H1 (cell line): ENCODE measurements around the gene RBFOX1. TPM values are rescaled to one million over a fixed set of nuclear protein-coding genes. Genes with fewer than 3 reads are reported as not detected.

Experiments used
- CTCF ChIA-PET: fragments of 300-600 bp; sonication (Branson Sonifier 250); formaldehyde crosslinking; loops from one replicate; lab custom pipeline; 2021; ENCODE audit not compliant: partially characterized antibody; lab: Charles Lee
- POLR2A ChIA-PET: fragments of 300-600 bp; sonication (Branson Sonifier 250); formaldehyde crosslinking; loops from one replicate; lab custom pipeline; 2021; ENCODE audit warnings: inconsistent platforms; ENCODE audit not compliant: partially characterized antibody; lab: Charles Lee
- DNase-seq, 2 experiments: peaks; one replicate each; pipeline versions ENCODE4 v3.0.0 to v3.0.0-alpha.2; 2010 to 2022; ENCODE audit warnings: low spot score in 2 of 2, low read depth in 1 of 2, mixed read lengths in 1 of 2
- FAIRE-seq: peaks from 2 replicates; lab custom pipeline; 2011; peaks lifted over from hg19 to GRCh38; lab: Jason Lieb, UNC
- H2AFZ ChIP-seq: 2 replicates; pipeline ENCODE4 v1.8.1; 2012; ENCODE audit warnings: low read length, inconsistent platforms
- H2AK5ac ChIP-seq: 2 replicates; pipeline ENCODE4 v1.6.1; 2013; ENCODE audit warnings: low read depth, low read length
- H2BK120ac ChIP-seq: replicated peaks from 2 replicates; pipeline ENCODE3; 2013; ENCODE audit warnings: low read depth, low read length, inconsistent platforms
- H2BK12ac ChIP-seq: 2 replicates; pipeline ENCODE4 v1.6.1; 2013; ENCODE audit warnings: low read depth, low read length
- H2BK15ac ChIP-seq: 2 replicates; pipeline ENCODE4 v1.6.1; 2013; ENCODE audit warnings: low read length
- H2BK20ac ChIP-seq: 2 replicates; pipeline ENCODE4 v1.6.1; 2013; ENCODE audit warnings: low read length
- H2BK5ac ChIP-seq: 2 replicates; pipeline ENCODE4 v1.6.1; 2013; ENCODE audit warnings: low read depth, low read length
- H3K14ac ChIP-seq: 2 replicates; pipeline ENCODE4 v1.6.1; 2013; ENCODE audit warnings: inconsistent platforms; ENCODE audit not compliant: insufficient read length
- H3K18ac ChIP-seq: 2 replicates; pipeline ENCODE4 v1.6.1; 2013; ENCODE audit warnings: low read length; ENCODE audit errors: extremely low read depth
- H3K23ac ChIP-seq: 2 replicates; pipeline ENCODE4 v1.6.1; 2013; ENCODE audit warnings: inconsistent platforms; ENCODE audit not compliant: insufficient read length
- H3K23me2 ChIP-seq: 2 replicates; pipeline ENCODE4 v1.6.1; 2013; ENCODE audit warnings: low read depth, low read length
- H3K27ac ChIP-seq: 2 replicates; pipeline ENCODE4 v1.6.1; 2011; ENCODE audit warnings: low read depth, low read length, inconsistent platforms
- H3K27me3 ChIP-seq, 4 experiments: replicated peaks in 1 of 4; 1 replicate in 1 of 4; 2 replicates in 3 of 4; pipeline versions ENCODE4 v1.6.1 to v1.8.1; 2011 to 2013; ENCODE audit warnings: low read length in 3 of 4, mild to moderate bottlenecking in 3 of 4, inconsistent platforms in 2 of 4, mixed read lengths in 2 of 4, moderate library complexity in 1 of 4; ENCODE audit not compliant: control insufficient read depth in 3 of 4, insufficient read depth in 3 of 4; ENCODE audit errors: extremely low read depth in 1 of 4
- H3K36me3 ChIP-seq, 4 experiments: 2 replicates each; pipeline versions ENCODE4 v1.6.1 to v1.8.1; 2011 to 2013; ENCODE audit warnings: mild to moderate bottlenecking in 4 of 4, low read length in 3 of 4, moderate library complexity in 2 of 4, control low read depth in 1 of 4, inconsistent platforms in 1 of 4; ENCODE audit not compliant: insufficient read depth in 4 of 4, control insufficient read depth in 2 of 4
- H3K4ac ChIP-seq: replicated peaks from 2 replicates; pipeline ENCODE3; 2013; ENCODE audit warnings: low read length, low read depth, mixed read lengths, inconsistent platforms; ENCODE audit not compliant: insufficient read length
- H3K4me1 ChIP-seq, 4 experiments: replicated peaks in 1 of 4; 1 replicate in 1 of 4; 2 replicates in 3 of 4; pipeline versions ENCODE4 v1.6.1 to v1.8.1; 2011 to 2013; ENCODE audit warnings: low read length in 3 of 4, inconsistent platforms in 2 of 4, mixed read lengths in 1 of 4; ENCODE audit not compliant: insufficient read depth in 4 of 4, control insufficient read depth in 3 of 4
- H3K4me2 ChIP-seq, 2 experiments: 2 replicates each; pipeline versions ENCODE4 v1.6.1 to v1.8.1; 2011 to 2013; ENCODE audit warnings: low read depth in 2 of 2, low read length in 2 of 2, control low read depth in 1 of 2, inconsistent platforms in 1 of 2, mild to moderate bottlenecking in 1 of 2; ENCODE audit not compliant: insufficient read depth in 1 of 2
- H3K4me3 ChIP-seq, 4 experiments: fragments of 200-600, 300-600 bp in 1 of 4; sonication (generic), shearing (Covaris generic), sonication (Bioruptor Twin) in 1 of 4; 2 replicates each; pipeline versions ENCODE4 v1.5.1 to v1.8.1; 2011 to 2016; ENCODE audit warnings: low read length in 4 of 4, low read depth in 3 of 4, control low read depth in 2 of 4, inconsistent platforms in 2 of 4, mild to moderate bottlenecking in 2 of 4, mixed read lengths in 1 of 4, moderate library complexity in 1 of 4; ENCODE audit not compliant: insufficient read depth in 2 of 4; ENCODE audit errors: extremely low read depth in 1 of 4
- H3K56ac ChIP-seq: replicated peaks from 2 replicates; pipeline ENCODE3; 2013; ENCODE audit warnings: low read depth, mild to moderate bottlenecking, mixed read lengths, low read length, inconsistent platforms; ENCODE audit not compliant: insufficient read length
- H3K79me1 ChIP-seq: 2 replicates; pipeline ENCODE4 v1.6.1; 2013; ENCODE audit warnings: low read depth, low read length, control low read depth
- H3K79me2 ChIP-seq, 2 experiments: 2 replicates each; pipeline versions ENCODE4 v1.6.1 to v1.8.1; 2012 to 2013; ENCODE audit warnings: low read length in 2 of 2, mild to moderate bottlenecking in 2 of 2, inconsistent platforms in 1 of 2; ENCODE audit not compliant: insufficient read depth in 2 of 2, control insufficient read depth in 1 of 2
- H3K9ac ChIP-seq, 4 experiments: replicated peaks in 1 of 4; 1 replicate in 1 of 4; 2 replicates in 3 of 4; pipeline versions ENCODE4 v1.6.1 to v1.8.1; 2011 to 2013; ENCODE audit warnings: low read depth in 3 of 4, low read length in 3 of 4, control low read depth in 2 of 4, mild to moderate bottlenecking in 2 of 4, moderate library complexity in 2 of 4, inconsistent platforms in 1 of 4; ENCODE audit errors: extremely low read depth in 1 of 4
- H3K9me3 ChIP-seq, 2 experiments: 2 replicates each; pipeline versions ENCODE4 v1.6.1 to v1.8.1; 2012 to 2013; ENCODE audit warnings: mild to moderate bottlenecking in 2 of 2, moderate library complexity in 2 of 2, control low read depth in 1 of 2, inconsistent platforms in 1 of 2, low read depth in 1 of 2, low read length in 1 of 2, mixed read lengths in 1 of 2; ENCODE audit not compliant: insufficient read depth in 2 of 2
- H4K20me1 ChIP-seq, 2 experiments: replicated peaks in 1 of 2; 2 replicates each; pipeline versions ENCODE3 to v1.8.1; 2011 to 2013; ENCODE audit warnings: inconsistent platforms in 2 of 2, low read length in 2 of 2, mild to moderate bottlenecking in 1 of 2; ENCODE audit not compliant: insufficient read depth in 2 of 2, control insufficient read depth in 1 of 2
- H4K5ac ChIP-seq: 2 replicates; pipeline ENCODE4 v1.6.1; 2013; ENCODE audit warnings: low read length, low read depth, mixed read lengths, inconsistent platforms; ENCODE audit not compliant: insufficient read length
- H4K8ac ChIP-seq: 2 replicates; pipeline ENCODE4 v1.8.0; 2013; ENCODE audit warnings: mild to moderate bottlenecking, moderate library complexity, low read length, inconsistent platforms; ENCODE audit not compliant: insufficient read depth; ENCODE audit errors: extremely low read depth
- H4K91ac ChIP-seq: replicated peaks from 2 replicates; pipeline ENCODE3; 2013; ENCODE audit warnings: low read length, mixed read lengths, inconsistent platforms; ENCODE audit not compliant: insufficient read length
- BACH1 ChIP-seq: IDR thresholded peaks from 2 replicates; pipeline ENCODE4 v1.6.1; 2012; ENCODE audit warnings: low read length, improper control_type of control experiment
- CBX8 ChIP-seq: fragments of 300-800, 300-1000 bp; sonication (generic); IDR thresholded peaks from 2 replicates; pipeline ENCODE4 v1.7.1; 2016; ENCODE audit warnings: low read depth, low read length, borderline replicate concordance
- EGR1 ChIP-seq: IDR thresholded peaks from 2 replicates; pipeline ENCODE4 v1.6.1; 2011; ENCODE audit warnings: low read depth, low read length, borderline replicate concordance
- EZH2 ChIP-seq: fragments of 200-600 bp; sonication (generic); IDR thresholded peaks from 2 replicates; pipeline ENCODE4 v1.7.1; 2012; ENCODE audit warnings: low read depth, mild to moderate bottlenecking, moderate library complexity, low read length, inconsistent platforms; ENCODE audit not compliant: severe bottlenecking
- GABPA ChIP-seq: IDR thresholded peaks from 2 replicates; pipeline ENCODE4 v1.6.1; 2011; ENCODE audit warnings: mild to moderate bottlenecking, low read length, moderate library complexity, borderline replicate concordance; ENCODE audit not compliant: insufficient read depth
- JUND ChIP-seq: IDR thresholded peaks from 2 replicates; pipeline ENCODE4 v1.6.1; 2011; ENCODE audit warnings: mild to moderate bottlenecking, improper control_type of control experiment, low read length
- MAFK ChIP-seq: IDR thresholded peaks from 2 replicates; pipeline ENCODE4 v1.6.1; 2012; ENCODE audit warnings: low read depth, mild to moderate bottlenecking, improper control_type of control experiment, low read length
- NRF1 ChIP-seq: IDR thresholded peaks from 2 replicates; pipeline ENCODE4 v1.6.1; 2011; ENCODE audit warnings: mild to moderate bottlenecking, low read depth, low read length, improper control_type of control experiment
- RFX5 ChIP-seq: IDR thresholded peaks from 2 replicates; pipeline ENCODE4 v1.6.1; 2011; ENCODE audit warnings: low read depth, low read length, improper control_type of control experiment, borderline replicate concordance
- RXRA ChIP-seq: IDR thresholded peaks from 2 replicates; pipeline ENCODE4 v1.6.1; 2011; ENCODE audit warnings: low read depth, mild to moderate bottlenecking, low read length, moderate library complexity; ENCODE audit not compliant: insufficient read depth
- SP2 ChIP-seq: IDR thresholded peaks from 2 replicates; pipeline ENCODE4 v1.6.1; 2012; ENCODE audit warnings: mild to moderate bottlenecking, low read length, inconsistent platforms
- TAF1 ChIP-seq: IDR thresholded peaks from 2 replicates; pipeline ENCODE4 v1.6.1; 2011; ENCODE audit warnings: mild to moderate bottlenecking, low read depth, low read length
- TCF12 ChIP-seq: IDR thresholded peaks from 2 replicates; pipeline ENCODE4 v1.6.1; 2011; ENCODE audit warnings: low read depth, mild to moderate bottlenecking, low read length
- ZNF274 ChIP-seq: IDR thresholded peaks from 2 replicates; pipeline ENCODE4 v1.7.0; 2012; ENCODE audit warnings: low read length, borderline replicate concordance; ENCODE audit errors: extremely low read depth
- WGBS, 2 experiments: shearing (Covaris generic) in 1 of 2; methylation state at CpG; one replicate each; pipeline versions ENCODE4 v1.1.6 to v1.1.7; 2013 to 2015; ENCODE audit warnings: low lambda C conversion rate in 2 of 2, mixed read lengths in 2 of 2, inconsistent platforms in 1 of 2, low coverage in 1 of 2, missing lambda C conversion rate in 1 of 2; ENCODE audit not compliant: insufficient replicate concordance in 2 of 2, insufficient coverage in 1 of 2, insufficient read length in 1 of 2; ENCODE audit errors: extremely low coverage in 1 of 2, missing lambda C conversion rate in 1 of 2; 5-methylcytosine and 5-hydroxymethylcytosine counted together
- polyA plus RNA-seq, 7 experiments: library from polyadenylated mRNA; depleted of rRNA in 3 of 7; stranded (reverse) in 5 of 7; unstranded in 2 of 7; fragments of >200 nt in 5 of 7; fragments of 200-250 nt in 2 of 7; gene quantifications; 1 replicate in 5 of 7; 2 replicates in 1 of 7; 4 replicates in 1 of 7; pipeline versions ENCODE4 v1.2.1 to v1.2.3, GENCODE V29; 2011 to 2013; ENCODE audit warnings: missing spikeins in 2 of 7, mixed read lengths in 2 of 7
- total RNA-seq: library from RNA; stranded (reverse); fragmentation: NEBNext Ultra II Directional; extraction: Animal tissue kit (Norgen Biotek cat#: 25700); gene quantifications from 2 replicates; pipeline ENCODE4 v1.2.1, GENCODE V29; 2021
- TF ChIP-seq, protein P1 (sequence below): IDR thresholded peaks from 2 replicates; pipeline ENCODE4 v1.6.1; 2011; ENCODE audit warnings: low read depth, mild to moderate bottlenecking, low read length; ENCODE audit not compliant: insufficient read depth

RBFOX1 gene
- total and polyA plus RNA-seq, 2 of the 8 experiments (the other 6 are each of a cell fraction or from before 2014, with no cell fraction given), result 1.7 to 2.8 TPM

GRCh38 chr16:7722761-7723160 is 390.1 kb downstream of the RBFOX1 start:
- no peak overlapping the region for H3K4ac ChIP-seq
- no peak overlapping the region for H3K4me2 ChIP-seq
- H2BK12ac ChIP-seq, result no peak overlapping the region
- H2AFZ ChIP-seq, result no peak overlapping the region
- H3K27ac ChIP-seq, result no peak overlapping the region
- no peak for FAIRE-seq
- no peak overlapping the region for H3K9ac ChIP-seq
- no peak overlapping the region for H4K8ac ChIP-seq
- H2BK20ac ChIP-seq, result no peak overlapping the region
- H2BK15ac ChIP-seq, result no peak overlapping the region
- no peak overlapping the region for H3K56ac ChIP-seq
- no peak overlapping the region for H2BK120ac ChIP-seq
- H4K91ac ChIP-seq, result no peak overlapping the region
- no peaks in the 10 kb centered on the region for H4K20me1 ChIP-seq
- no peaks in the 10 kb centered on the region for H3K79me1 ChIP-seq
- POLR2A ChIA-PET, result interaction anchor here (1.1 kb wide), 1 partner anchor 63 kb away, joined by 3 read pairs; no protein-coding TSS in a partner anchor
- H3K4me1 ChIP-seq, result peaks cover 0 to 5% (median 0%) of the 10 kb centered on the region in 4 experiments; a peak in 1 of 7 replicates
- no peaks in the 10 kb centered on the region for H3K79me2 ChIP-seq
- no peak for DNase-seq
- WGBS, 2 experiments, result 87% methylated on average over 4 of the region's 4 CpGs; no CpG with 5 or more reads in 1 of the 2 experiments
- no peaks in the 10 kb centered on the region for H3K23me2 ChIP-seq
- no peak overlapping the region for H3K18ac ChIP-seq
- H4K5ac ChIP-seq, result no peak overlapping the region
- no peak overlapping the region for H3K14ac ChIP-seq
- no peak overlapping the region for H3K4me3 ChIP-seq
- no peaks in the 10 kb centered on the region for H3K27me3 ChIP-seq
- H3K23ac ChIP-seq, result no peak overlapping the region
- H3K36me3 ChIP-seq, result no peaks in the 10 kb centered on the region
- CTCF ChIA-PET, result interaction anchor here (0.7 kb wide), 1 partner anchor 163 kb away, joined by 3 read pairs; no protein-coding TSS in a partner anchor
- H2BK5ac ChIP-seq, result no peak overlapping the region
- H2AK5ac ChIP-seq, result no peak overlapping the region
- no peaks in the 10 kb centered on the region for H3K9me3 ChIP-seq
- TF ChIP-seq EZH2 (no peak), RXRA (no peak), TCF12 (no peak), CBX8 (no peak), RFX5 (no peak), MAFK (no peak), NRF1 (no peak), ZNF274 (no peak), JUND (no peak), EGR1 (no peak), TAF1 (no peak), GABPA (no peak), SP2 (no peak), BACH1 (no peak)
- TF ChIP-seq, protein P1, sequence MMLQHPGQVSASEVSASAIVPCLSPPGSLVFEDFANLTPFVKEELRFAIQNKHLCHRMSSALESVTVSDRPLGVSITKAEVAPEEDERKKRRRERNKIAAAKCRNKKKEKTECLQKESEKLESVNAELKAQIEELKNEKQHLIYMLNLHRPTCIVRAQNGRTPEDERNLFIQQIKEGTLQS, result no peak
